OCI-LY3 (cell line): Measurements from ENCODE around the gene VPS13C.

ENCODE experiments used
- EZH2phosphoT487 ChIP-seq: fragments of 200-600 bp; shearing (Covaris generic); IDR thresholded peaks from 2 replicates; pipeline ENCODE4 v1.6.1; 2018; ENCODE audit warnings: antibody characterized with exemption, mixed run types, low read depth
- TF ChIP-seq, protein P1 (sequence below): fragments of 200-600, 300-600 bp; sonication (generic); IDR thresholded peaks from 2 replicates; pipeline ENCODE4 v1.5.1; 2014; ENCODE audit warnings: antibody characterized with exemption, low read length, low read depth

DNA sequence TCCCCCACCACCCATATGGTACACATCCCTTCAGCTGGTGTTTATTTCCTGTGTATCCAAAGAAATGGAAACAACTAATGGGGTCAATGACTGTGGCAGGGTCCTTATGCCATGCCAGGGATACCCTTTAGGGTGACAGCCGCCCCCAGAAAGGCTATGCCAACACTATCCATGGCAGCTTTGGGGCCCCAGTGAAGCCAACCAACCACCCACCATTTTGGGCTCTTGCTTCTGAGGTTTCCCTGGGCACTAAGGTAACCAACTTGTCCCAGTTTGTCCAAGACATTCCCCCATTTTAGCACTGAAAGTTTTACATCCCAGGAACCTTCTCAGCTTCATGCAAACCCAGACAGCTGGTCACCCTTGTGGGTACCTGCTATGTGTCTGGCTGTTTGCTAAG is 233.1 kb downstream of the VPS13C start:
- TF ChIP-seq, protein P1, sequence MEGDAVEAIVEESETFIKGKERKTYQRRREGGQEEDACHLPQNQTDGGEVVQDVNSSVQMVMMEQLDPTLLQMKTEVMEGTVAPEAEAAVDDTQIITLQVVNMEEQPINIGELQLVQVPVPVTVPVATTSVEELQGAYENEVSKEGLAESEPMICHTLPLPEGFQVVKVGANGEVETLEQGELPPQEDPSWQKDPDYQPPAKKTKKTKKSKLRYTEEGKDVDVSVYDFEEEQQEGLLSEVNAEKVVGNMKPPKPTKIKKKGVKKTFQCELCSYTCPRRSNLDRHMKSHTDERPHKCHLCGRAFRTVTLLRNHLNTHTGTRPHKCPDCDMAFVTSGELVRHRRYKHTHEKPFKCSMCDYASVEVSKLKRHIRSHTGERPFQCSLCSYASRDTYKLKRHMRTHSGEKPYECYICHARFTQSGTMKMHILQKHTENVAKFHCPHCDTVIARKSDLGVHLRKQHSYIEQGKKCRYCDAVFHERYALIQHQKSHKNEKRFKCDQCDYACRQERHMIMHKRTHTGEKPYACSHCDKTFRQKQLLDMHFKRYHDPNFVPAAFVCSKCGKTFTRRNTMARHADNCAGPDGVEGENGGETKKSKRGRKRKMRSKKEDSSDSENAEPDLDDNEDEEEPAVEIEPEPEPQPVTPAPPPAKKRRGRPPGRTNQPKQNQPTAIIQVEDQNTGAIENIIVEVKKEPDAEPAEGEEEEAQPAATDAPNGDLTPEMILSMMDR: no peak
- TF ChIP-seq EZH2phosphoT487: no peak
